HepG2 (cell line): Measurements from ENCODE around the gene ARHGAP29. TPM values are rescaled to one million over a fixed set of nuclear protein-coding genes. Genes with fewer than 3 reads are reported as not detected.

Experiments
- ATAC-seq: fragments of 200-7000 bp; cut with Tn5 transposase; 3 replicates; pipeline ENCODE4 v1.9.1; 2020; ENCODE audit warnings: mild to moderate bottlenecking, moderate library complexity
- BruUV-seq: library from RNA; stranded (reverse); fragments of 400-500 nt; replicated peaks from 2 replicates; lab custom pipeline; 2021; lab: Mats Ljungman, UMichigan
- CTCF ChIA-PET: fragments of 300-600 bp; formaldehyde crosslinking; extraction: SDS; loops from one replicate; lab custom pipeline; 2021; ENCODE audit warnings: low total read pairs, inconsistent platforms, low intra/inter-chr PET ratio; lab: Yijun Ruan, JAX
- POLR2A ChIA-PET: fragments of 350-600 bp; sonication (Branson Sonifier 250); formaldehyde crosslinking; loops from one replicate; lab custom pipeline; 2020; ENCODE audit warnings: antibody characterized with exemption, inconsistent platforms; lab: Yijun Ruan, JAX
- DNase-seq: peaks from one replicate; pipeline ENCODE4 v3.0.0-alpha.2; 2015; ENCODE audit warnings: low spot score
- FAIRE-seq: peaks from 3 replicates; lab custom pipeline; 2011; peaks lifted over from hg19 to GRCh38; lab: Jason Lieb, UNC
- H2AFZ ChIP-seq: one replicate; pipeline ENCODE4 v1.6.1; 2011; ENCODE audit warnings: low read length, inconsistent platforms
- H3K27ac ChIP-seq: fragments of 300-600 bp; 3 replicates; pipeline ENCODE4 v1.8.0; 2011; ENCODE audit warnings: mixed run types, mild to moderate bottlenecking, mixed read lengths, low read length, inconsistent platforms; ENCODE audit not compliant: insufficient read depth; ENCODE audit errors: extremely low read length
- H3K27me3 ChIP-seq, 2 experiments: fragments of 200-600 bp in 1 of 2; 2 replicates in 1 of 2; 3 replicates in 1 of 2; pipeline versions ENCODE4 v1.6.0 to v1.8.0; 2011; ENCODE audit warnings: low read length in 2 of 2, mild to moderate bottlenecking in 2 of 2, moderate library complexity in 2 of 2, inconsistent platforms in 1 of 2; ENCODE audit not compliant: insufficient read depth in 2 of 2, control insufficient read depth in 1 of 2
- H3K36me3 ChIP-seq, 2 experiments: fragments of 200-600 bp in 1 of 2; replicated peaks in 1 of 2; 2 replicates in 1 of 2; 3 replicates in 1 of 2; pipeline versions ENCODE4 v1.5.1 to v1.8.0; 2011; ENCODE audit warnings: low read length in 2 of 2, inconsistent platforms in 1 of 2; ENCODE audit not compliant: insufficient read depth in 2 of 2, control insufficient read depth in 1 of 2
- H3K4me1 ChIP-seq: 2 replicates; pipeline ENCODE4 v1.5.1; 2012; ENCODE audit warnings: low read length, inconsistent platforms; ENCODE audit not compliant: insufficient read depth
- H3K4me2 ChIP-seq: 2 replicates; pipeline ENCODE4 v1.6.0; 2011; ENCODE audit warnings: low read depth, low read length, inconsistent platforms
- H3K4me3 ChIP-seq, 3 experiments: fragments of 200-600 bp in 1 of 3; sonication (generic), shearing (Covaris generic) in 1 of 3; replicated peaks in 1 of 3; 2 replicates each; pipeline ENCODE4 v1.5.1; 2011 to 2016; ENCODE audit warnings: low read length in 3 of 3, inconsistent platforms in 2 of 3, low read depth in 2 of 3, mild to moderate bottlenecking in 2 of 3, control low read depth in 1 of 3, mixed read lengths in 1 of 3; ENCODE audit not compliant: insufficient read depth in 1 of 3
- H3K79me2 ChIP-seq: one replicate; pipeline ENCODE4 v1.6.1; 2011; ENCODE audit warnings: low read length, inconsistent platforms; ENCODE audit not compliant: insufficient read depth
- H3K9ac ChIP-seq: 2 replicates; pipeline ENCODE4 v1.6.0; 2011; ENCODE audit warnings: mild to moderate bottlenecking, low read depth, low read length, inconsistent platforms; ENCODE audit not compliant: insufficient read depth
- H3K9me3 ChIP-seq: 2 replicates; pipeline ENCODE4 v1.5.1; 2012; ENCODE audit warnings: mild to moderate bottlenecking, low read length
- H4K20me1 ChIP-seq: 2 replicates; pipeline ENCODE4 v1.6.0; 2011; ENCODE audit warnings: inconsistent platforms, mild to moderate bottlenecking, low read length, moderate library complexity; ENCODE audit not compliant: insufficient read depth
- GATA4 ChIP-seq: sonication (generic); IDR thresholded peaks from 2 replicates; pipeline ENCODE4 v1.6.1; 2016; ENCODE audit warnings: antibody characterized with exemption, low read depth, borderline replicate concordance
- MAFK ChIP-seq, 2 experiments: IDR thresholded peaks in 1 of 2; conservative IDR thresholded peaks in 1 of 2; 2 replicates each; pipeline ENCODE4 v1.6.1; 2011; ENCODE audit warnings: improper control_type of control experiment in 2 of 2, low read length in 2 of 2
- SRY ChIP-seq: sonication (generic); formaldehyde crosslinking; IDR thresholded peaks from 2 replicates; pipeline ENCODE4 v1.8.0; 2022; ENCODE audit warnings: mild to moderate bottlenecking, missing genetic modification reagents
- WGBS: methylation state at CpG from one replicate; pipeline ENCODE4 v1.1.6; 2017; ENCODE audit warnings: low lambda C conversion rate; 5-methylcytosine and 5-hydroxymethylcytosine counted together
- in situ Hi-C: cut with HindIII; loops from 2 replicates; pipeline ENCODE4 v1.10.0; 2017; ENCODE audit warnings: low pct_unique_long_range_greater_than_20kb; ENCODE audit not compliant: extremely low pct_ligation_motif_present
- intact Hi-C: fragments of 100-400 bp; cut with micrococcal nuclease; formaldehyde crosslinking; loops from one replicate; pipeline ENCODE4 v1.10.0; 2022; ENCODE audit not compliant: unreplicated experiment
- polyA plus RNA-seq, 8 experiments: library from polyadenylated mRNA; depleted of rRNA in 3 of 8; stranded (reverse) in 7 of 8; unstranded in 1 of 8; fragments of >200 nt; fragmentation: Illumina TruSeq in 4 of 8; extraction: Trizol in 4 of 8; gene quantifications; 2 replicates each; pipeline versions ENCODE4 v1.2.1 to v1.2.3, GENCODE V29; 2011 to 2016; ENCODE audit warnings: low read depth in 4 of 8, missing spikeins in 1 of 8, mixed read lengths in 1 of 8; ENCODE audit not compliant: insufficient read depth in 1 of 8
- total RNA-seq, 5 experiments: library from RNA; depleted of rRNA; stranded (reverse); fragments of >200 nt; fragmentation: Illumina TruSeq; extraction: Trizol; gene quantifications; 2 replicates each; pipeline ENCODE4 v1.2.3, GENCODE V29; 2016; ENCODE audit warnings: low read depth in 1 of 5
- TF ChIP-seq, protein P1 (sequence below): sonication (generic); formaldehyde crosslinking; IDR thresholded peaks from 2 replicates; pipeline ENCODE4 v1.4.0; 2020; ENCODE audit warnings: missing genetic modification reagents
- TF ChIP-seq, protein P2 (sequence below): IDR thresholded peaks from 2 replicates; pipeline ENCODE4 v1.6.1; 2016; ENCODE audit warnings: control low read depth

Gene ARHGAP29
- total and polyA plus RNA-seq, 2 of the 13 experiments (the other 11 are each of a cell fraction or from before 2014, with no cell fraction given): 12.8 to 18.3 TPM

DNA sequence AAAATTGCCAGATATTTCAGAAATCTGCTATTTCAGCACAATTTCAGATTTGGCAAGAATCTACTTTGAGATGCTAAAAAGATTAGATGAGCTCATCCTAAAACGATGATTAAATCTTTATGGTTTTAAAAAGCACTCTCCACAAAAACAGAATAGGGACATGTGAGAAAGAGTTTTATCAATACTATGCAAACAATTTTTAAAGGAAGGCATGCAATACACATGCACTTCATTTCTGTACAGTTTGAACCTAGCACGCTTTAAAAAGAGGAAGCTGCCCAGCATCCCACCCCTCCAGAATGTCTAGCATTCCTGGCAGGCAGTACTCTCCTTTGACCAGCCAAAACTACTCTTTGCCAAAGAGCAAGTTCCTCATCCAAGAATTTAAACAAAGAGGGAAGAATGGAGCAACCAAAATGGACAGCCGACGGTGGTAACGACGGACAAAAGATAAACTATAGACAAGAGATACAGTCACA lies 1.3 kb downstream of the ARHGAP29 start (continued):
- TF ChIP-seq MAFK (conservative IDR thresholded peaks at IDR 0.05 in 1 of 2, IDR thresholded peaks at IDR 0.05 in 1 of 2; ENCODE audit: low read length in 2 of 2): peak; percentile 91 to 92
- TF ChIP-seq, protein P1, sequence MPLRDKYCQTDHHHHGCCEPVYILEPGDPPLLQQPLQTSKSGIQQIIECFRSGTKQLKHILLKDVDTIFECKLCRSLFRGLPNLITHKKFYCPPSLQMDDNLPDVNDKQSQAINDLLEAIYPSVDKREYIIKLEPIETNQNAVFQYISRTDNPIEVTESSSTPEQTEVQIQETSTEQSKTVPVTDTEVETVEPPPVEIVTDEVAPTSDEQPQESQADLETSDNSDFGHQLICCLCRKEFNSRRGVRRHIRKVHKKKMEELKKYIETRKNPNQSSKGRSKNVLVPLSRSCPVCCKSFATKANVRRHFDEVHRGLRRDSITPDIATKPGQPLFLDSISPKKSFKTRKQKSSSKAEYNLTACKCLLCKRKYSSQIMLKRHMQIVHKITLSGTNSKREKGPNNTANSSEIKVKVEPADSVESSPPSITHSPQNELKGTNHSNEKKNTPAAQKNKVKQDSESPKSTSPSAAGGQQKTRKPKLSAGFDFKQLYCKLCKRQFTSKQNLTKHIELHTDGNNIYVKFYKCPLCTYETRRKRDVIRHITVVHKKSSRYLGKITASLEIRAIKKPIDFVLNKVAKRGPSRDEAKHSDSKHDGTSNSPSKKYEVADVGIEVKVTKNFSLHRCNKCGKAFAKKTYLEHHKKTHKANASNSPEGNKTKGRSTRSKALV (CRISPR knock-in tag): 0 out of 2 replicates have a peak, but pooled peaks have one; percentile 10

DNA sequence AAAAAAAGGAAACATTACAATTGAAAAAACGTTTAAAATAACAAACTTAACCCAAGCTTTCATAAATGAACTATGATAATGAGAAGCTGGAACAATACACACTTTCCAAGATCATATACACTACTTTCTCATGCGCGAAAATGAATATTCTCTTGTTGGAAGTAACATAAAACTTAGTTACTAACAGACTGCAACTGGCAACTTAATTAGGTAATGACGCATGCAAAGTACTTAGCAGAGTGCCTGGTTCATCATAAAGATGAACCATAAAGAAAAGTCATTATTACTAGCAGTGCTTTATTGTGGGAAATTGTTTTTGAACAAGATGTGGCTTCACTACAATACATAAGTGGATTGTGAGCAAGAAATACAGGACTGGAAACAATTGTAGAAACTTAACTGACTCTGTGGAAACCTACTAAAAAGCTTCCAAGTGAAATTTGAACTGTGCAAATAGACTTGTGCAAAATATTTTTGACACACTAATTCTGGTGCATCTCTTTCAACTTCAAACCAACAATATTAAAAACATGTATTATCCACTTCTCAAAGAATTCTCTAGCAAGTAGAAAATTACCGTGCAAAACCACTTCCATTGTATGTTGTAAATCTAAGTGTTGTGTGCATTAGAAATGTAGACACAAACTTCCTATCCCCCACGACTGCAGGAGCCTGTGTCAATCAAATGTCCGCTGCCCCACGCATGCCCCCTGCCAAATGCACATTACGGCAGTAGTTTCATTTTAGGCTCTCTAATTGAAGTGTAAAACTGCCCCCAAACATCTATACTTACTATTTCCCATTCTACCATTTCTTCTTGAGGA lies 2.0 kb downstream of the ARHGAP29 start:
- H4K20me1 ChIP-seq: peaks cover 3% of the 10 kb centered on the region
- H3K4me2 ChIP-seq: peak overlapping the region; percentile 86
- intact Hi-C loops: loop anchor here (5.0 kb wide), 1 partner anchor 108 kb away; no protein-coding TSS in a partner anchor
- no peak for ATAC-seq
- no peak for TF ChIP-seq GATA4
- TF ChIP-seq, protein P2, sequence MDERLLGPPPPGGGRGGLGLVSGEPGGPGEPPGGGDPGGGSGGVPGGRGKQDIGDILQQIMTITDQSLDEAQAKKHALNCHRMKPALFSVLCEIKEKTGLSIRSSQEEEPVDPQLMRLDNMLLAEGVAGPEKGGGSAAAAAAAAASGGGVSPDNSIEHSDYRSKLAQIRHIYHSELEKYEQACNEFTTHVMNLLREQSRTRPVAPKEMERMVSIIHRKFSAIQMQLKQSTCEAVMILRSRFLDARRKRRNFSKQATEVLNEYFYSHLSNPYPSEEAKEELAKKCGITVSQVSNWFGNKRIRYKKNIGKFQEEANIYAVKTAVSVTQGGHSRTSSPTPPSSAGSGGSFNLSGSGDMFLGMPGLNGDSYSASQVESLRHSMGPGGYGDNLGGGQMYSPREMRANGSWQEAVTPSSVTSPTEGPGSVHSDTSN (CRISPR knock-in tag): peak; percentile 75
- no peak for TF ChIP-seq SRY
- in situ Hi-C loops: loop anchor here (5.0 kb wide), 1 partner anchor 173 kb away; no protein-coding TSS in a partner anchor
- no peak for DNase-seq
- H3K4me1 ChIP-seq: peaks cover 53% of the 10 kb centered on the region
- H3K9me3 ChIP-seq: no peaks in the 10 kb centered on the region
- BruUV-seq: no TSS peak
- H3K27ac ChIP-seq: no peak overlapping the region
- H2AFZ ChIP-seq: no peak overlapping the region
- 0 out of 2 replicates have a peak overlapping the region, but pooled peaks have one; percentile 88 for H3K9ac ChIP-seq
- H3K79me2 ChIP-seq: peaks cover 69% of the 10 kb centered on the region
- CTCF ChIA-PET: no interaction called here
- no peaks in the 10 kb centered on the region for H3K36me3 ChIP-seq
- FAIRE-seq: no peak
- WGBS: 28% methylated on average over 9 of the region's 9 CpGs
- POLR2A ChIA-PET: interaction anchor here (1.2 to 3.1 kb wide), 7 partner anchors 12 to 176 kb away, joined by 3 to 43 read pairs (median 3); no protein-coding TSS in a partner anchor
- no peaks in the 10 kb centered on the region; a peak in 1 of 5 replicates for H3K27me3 ChIP-seq
- peak overlapping the region; percentile 73 to 97 (median 93); a peak in 5 of 6 replicates for H3K4me3 ChIP-seq
